Fibroblast of mammary gland (primary cell): ENCODE measurements around the gene TMEM81.

Experiments
- DNase-seq: peaks from one replicate; pipeline ENCODE4 v3.0.0-alpha.2; 2010; ENCODE audit warnings: low read depth
- H3K4me3 ChIP-seq: 2 replicates; pipeline ENCODE4 v1.5.1; 2011; ENCODE audit warnings: low read depth, mild to moderate bottlenecking, low read length, moderate library complexity; ENCODE audit not compliant: control insufficient read depth
- TF ChIP-seq, protein P1 (sequence below): conservative IDR thresholded peaks from 2 replicates; pipeline ENCODE4 v1.5.1; 2011; ENCODE audit warnings: low read depth, low read length, inconsistent platforms; ENCODE audit not compliant: control insufficient read depth, insufficient read depth

Gene TMEM81

DNA sequence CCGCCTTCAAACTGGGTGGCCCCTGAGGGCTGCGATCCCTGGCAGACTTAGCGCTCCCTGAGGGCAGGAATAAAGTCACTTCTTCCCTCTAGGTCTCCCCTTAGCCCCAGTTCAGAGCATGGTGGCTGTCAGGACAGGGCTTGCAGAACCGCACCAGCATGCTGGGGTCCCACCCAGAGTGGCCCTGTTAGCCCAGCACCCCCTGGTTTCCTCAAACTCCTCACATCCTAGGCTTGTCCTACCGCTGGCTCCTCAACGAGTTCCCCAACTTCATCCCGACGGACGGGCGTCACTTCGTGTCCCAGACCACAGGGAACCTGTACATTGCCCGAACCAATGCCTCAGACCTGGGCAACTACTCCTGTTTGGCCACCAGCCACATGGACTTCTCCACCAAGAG is 25.4 kb downstream of the TMEM81 start:
- H3K4me3 ChIP-seq, result no peak overlapping the region
- no peak for DNase-seq
- TF ChIP-seq, protein P1, sequence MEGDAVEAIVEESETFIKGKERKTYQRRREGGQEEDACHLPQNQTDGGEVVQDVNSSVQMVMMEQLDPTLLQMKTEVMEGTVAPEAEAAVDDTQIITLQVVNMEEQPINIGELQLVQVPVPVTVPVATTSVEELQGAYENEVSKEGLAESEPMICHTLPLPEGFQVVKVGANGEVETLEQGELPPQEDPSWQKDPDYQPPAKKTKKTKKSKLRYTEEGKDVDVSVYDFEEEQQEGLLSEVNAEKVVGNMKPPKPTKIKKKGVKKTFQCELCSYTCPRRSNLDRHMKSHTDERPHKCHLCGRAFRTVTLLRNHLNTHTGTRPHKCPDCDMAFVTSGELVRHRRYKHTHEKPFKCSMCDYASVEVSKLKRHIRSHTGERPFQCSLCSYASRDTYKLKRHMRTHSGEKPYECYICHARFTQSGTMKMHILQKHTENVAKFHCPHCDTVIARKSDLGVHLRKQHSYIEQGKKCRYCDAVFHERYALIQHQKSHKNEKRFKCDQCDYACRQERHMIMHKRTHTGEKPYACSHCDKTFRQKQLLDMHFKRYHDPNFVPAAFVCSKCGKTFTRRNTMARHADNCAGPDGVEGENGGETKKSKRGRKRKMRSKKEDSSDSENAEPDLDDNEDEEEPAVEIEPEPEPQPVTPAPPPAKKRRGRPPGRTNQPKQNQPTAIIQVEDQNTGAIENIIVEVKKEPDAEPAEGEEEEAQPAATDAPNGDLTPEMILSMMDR, result no peak

DNA sequence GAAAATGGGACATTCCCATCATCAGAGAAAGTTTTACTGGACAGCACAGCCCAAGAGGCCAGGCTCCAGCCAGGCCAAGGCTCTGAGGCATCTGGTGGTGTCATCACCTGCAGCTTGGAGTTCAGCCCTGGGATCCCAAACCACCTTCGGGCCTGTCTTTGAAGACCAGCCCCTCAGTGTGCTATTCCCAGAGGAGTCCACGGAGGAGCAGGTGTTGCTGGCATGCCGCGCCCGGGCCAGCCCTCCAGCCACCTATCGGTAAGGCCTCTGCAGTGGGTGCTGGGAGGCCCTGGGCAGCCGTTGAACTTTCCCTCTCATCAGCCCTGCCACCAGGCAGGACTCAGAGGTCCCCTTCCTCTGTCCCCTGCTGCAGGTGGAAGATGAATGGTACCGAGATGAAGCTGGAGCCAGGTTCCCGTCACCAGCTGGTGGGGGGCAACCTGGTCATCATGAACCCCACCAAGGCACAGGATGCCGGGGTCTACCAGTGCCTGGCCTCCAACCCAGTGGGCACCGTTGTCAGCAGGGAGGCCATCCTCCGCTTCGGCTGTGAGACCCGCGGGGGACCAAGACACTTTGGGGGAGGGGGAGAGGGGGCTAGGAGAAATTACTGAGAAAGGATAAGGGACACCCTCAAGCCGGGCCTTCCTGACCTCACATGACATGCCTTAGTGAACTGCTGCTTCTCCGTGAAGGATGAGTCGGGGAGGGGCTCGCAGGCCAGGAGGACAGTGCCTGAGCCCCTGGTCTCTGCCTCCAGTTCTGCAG is 26.3 kb downstream of the TMEM81 start:
- no peak for DNase-seq
- TF ChIP-seq, protein P1, result no peak

DNA sequence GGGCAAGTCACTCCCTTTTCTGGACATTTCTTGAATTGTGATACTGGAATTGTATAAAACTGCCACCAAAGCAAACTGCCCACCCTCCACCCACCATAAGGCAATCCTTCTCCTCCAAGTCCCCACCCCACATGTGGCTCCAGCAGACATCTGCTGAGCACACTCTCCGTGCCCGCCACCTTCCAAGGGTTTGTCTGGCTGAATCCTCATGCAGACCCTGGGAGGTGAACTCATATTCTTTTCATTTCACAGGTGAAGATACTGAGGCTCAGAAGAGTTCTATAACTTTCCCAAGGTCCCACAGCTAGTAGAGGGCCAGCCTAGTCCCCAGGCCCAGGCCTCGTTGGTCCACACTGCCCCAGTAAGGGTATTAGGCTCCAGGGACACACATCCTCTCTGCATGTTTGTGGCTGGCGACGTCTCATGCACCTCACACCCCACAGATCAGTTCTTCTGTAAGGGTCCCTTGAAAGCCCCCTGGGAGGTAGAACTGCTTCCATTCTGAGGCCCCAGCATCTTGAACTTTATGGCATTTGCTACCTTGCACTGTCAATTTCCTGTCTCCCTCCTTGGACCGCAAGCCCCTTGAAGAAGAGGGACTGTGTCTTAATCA is 27.2 kb downstream of the TMEM81 start:
- no peak for DNase-seq
- no peak overlapping the region for H3K4me3 ChIP-seq
- TF ChIP-seq, protein P1, result no peak

More for the DNA sequence above, 26.3 kb downstream of the TMEM81 start:
- no peak overlapping the region for H3K4me3 ChIP-seq

DNA sequence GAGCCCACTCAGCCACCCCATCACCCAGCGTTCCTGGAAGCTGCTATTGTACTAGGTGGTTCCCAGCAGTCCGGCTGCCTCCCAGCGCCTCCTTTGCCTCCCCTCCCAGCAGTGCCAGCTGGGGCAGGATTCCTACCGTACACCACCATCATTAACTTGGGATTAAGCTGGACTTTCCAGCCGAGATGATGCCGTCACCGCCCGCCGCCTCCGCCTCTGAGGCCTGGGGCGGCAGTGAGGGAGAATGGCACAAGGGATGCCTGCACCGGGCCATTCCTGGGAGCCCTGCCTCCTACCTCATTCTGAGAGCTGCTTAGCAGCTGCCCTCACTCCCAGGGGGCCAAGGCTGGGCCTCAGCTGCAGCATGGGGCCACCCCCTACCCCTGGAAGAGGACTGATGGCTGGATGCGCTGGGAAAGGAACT is 28.1 kb downstream of the TMEM81 start:
- no peak overlapping the region for H3K4me3 ChIP-seq
- TF ChIP-seq, protein P1, result no peak
- no peak for DNase-seq

DNA sequence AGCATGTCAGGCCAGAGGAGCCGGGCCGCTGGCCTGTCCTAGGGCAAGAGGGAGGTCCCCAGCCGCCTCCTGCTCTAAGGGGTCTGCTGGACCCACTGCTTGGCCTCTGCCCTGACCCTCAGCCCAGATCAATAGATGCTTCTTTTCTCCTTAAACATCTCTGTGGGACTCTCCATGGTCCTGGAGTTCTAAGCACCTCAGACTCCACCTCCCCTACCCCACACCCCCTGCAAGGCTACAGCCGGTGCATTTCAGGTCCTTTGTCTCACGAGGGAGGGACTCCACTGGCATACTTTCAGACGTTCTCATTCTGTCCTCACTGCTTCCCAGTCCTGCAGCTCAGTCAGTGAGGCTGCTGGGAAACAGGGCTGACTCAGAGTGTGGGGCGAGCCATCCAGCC is 30.2 kb downstream of the TMEM81 start:
- no peak overlapping the region for H3K4me3 ChIP-seq
- TF ChIP-seq, protein P1, result no peak
- DNase-seq, result no peak

DNA sequence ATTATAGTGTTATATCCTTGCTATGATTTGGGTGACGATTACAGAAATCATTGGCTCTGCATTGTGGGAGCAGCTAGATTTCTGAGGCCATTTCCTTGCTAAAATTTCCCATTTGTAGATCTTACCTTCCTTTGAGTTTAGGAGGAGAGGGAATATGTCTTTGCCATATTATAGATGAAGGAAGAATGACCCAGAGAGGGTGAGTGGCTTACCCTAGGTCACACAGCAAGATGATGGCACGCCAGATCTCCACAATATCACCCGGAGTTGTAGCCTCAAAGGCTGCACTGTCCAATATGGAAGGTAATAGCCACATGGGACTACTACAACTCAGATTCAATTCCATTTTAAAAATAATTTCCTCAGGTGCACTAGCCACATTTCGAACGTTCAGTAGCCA is 31.0 kb downstream of the TMEM81 start:
- TF ChIP-seq, protein P1, result no peak
- no peak for DNase-seq
- no peak overlapping the region for H3K4me3 ChIP-seq
